ENCODE results near the gene CEP78.
"Not testable (repeated sequence)": the region's sequence is repeated elsewhere in the genome, so short reads cannot be mapped to it uniquely, and the experiment has no call there.

The CEP78 gene

GRCh38 chr9:78238046-78239038 lies 2.5 kb downstream of the CEP78 start:
- no peak for DNase-seq

- DNase-seq = no peak
These were observed 3.6 kb downstream of the CEP78 start for GRCh38 chr9:78239506-78239905.

- DNase-seq = no peak
These were observed 6.2 kb downstream of the CEP78 start for GRCh38 chr9:78242041-78242440.

GRCh38 chr9:78243130-78243529 lies 7.3 kb downstream of the CEP78 start:
- DNase-seq = no peak

- no peak for DNase-seq
These were observed 9.5 kb downstream of the CEP78 start for GRCh38 chr9:78245401-78245800.

- DNase-seq = peak in 2 of 3 donors; percentile 29 to 34
These were observed 12.8 kb downstream of the CEP78 start for GRCh38 chr9:78248635-78249034.

GRCh38 chr9:78249542-78249941 lies 13.7 kb downstream of the CEP78 start:
- no peak for DNase-seq

GRCh38 chr9:78252616-78253015 lies 16.7 kb downstream of the CEP78 start:
- DNase-seq = peak in 2 of 3 donors; percentile 23 to 35

- DNase-seq = no peak
These were observed 17.4 kb downstream of the CEP78 start for GRCh38 chr9:78253285-78253684.

GRCh38 chr9:78261403-78262001 lies 25.6 kb downstream of the CEP78 start:
- DNase-seq = peak; percentile 13 to 66 (median 54)

- no peak for DNase-seq
These were observed 26.8 kb downstream of the CEP78 start for GRCh38 chr9:78262655-78263054.

- no peak for DNase-seq
These were observed 32.0 kb downstream of the CEP78 start for GRCh38 chr9:78267889-78268288.

GRCh38 chr9:78269784-78270183 lies 33.9 kb downstream of the CEP78 start:
- DNase-seq = no peak

- DNase-seq = no peak
These were observed 36.4 kb downstream of the CEP78 start for GRCh38 chr9:78272307-78272706.

GRCh38 chr9:78273761-78274160 lies 37.9 kb downstream of the CEP78 start:
- no peak for DNase-seq

GRCh38 chr9:78278177-78278777 lies 42.4 kb downstream of the CEP78 start:
- peak in 1 of 3 donors; percentile 8 for DNase-seq

- no peak for DNase-seq
These were observed 42.9 kb downstream of the CEP78 start for GRCh38 chr9:78278801-78279200.

GRCh38 chr9:78280982-78281668 lies 45.2 kb downstream of the CEP78 start:
- DNase-seq = no peak

GRCh38 chr9:78284181-78284580 lies 48.3 kb downstream of the CEP78 start:
- not testable (repeated sequence) for DNase-seq

- no peak for DNase-seq
These were observed 50.2 kb downstream of the CEP78 start for GRCh38 chr9:78286125-78286524.

GRCh38 chr9:78286946-78287388 lies 51.1 kb downstream of the CEP78 start:
- DNase-seq = no peak

- no peak for DNase-seq
These were observed 52.5 kb downstream of the CEP78 start for GRCh38 chr9:78288214-78288892.
